Naive thymus-derived CD4-positive, alpha-beta T cell (primary cell): ENCODE data around the gene ADGRG6. TPM values are rescaled to one million over a fixed set of nuclear protein-coding genes. Genes with fewer than 3 reads are reported as not detected.
"Not testable (repeated sequence)": the region's sequence is repeated elsewhere in the genome, so short reads cannot be mapped to it uniquely, and the experiment has no call there.

Source experiments
- ATAC-seq: fragments of 150-1000 bp; cut with Tn5 transposase; 2 replicates; pipeline ENCODE4 v1.10.0; 2021; ENCODE audit warnings: mild to moderate bottlenecking, moderate library complexity
- CTCF ChIA-PET: fragments of 350-600 bp; sonication (Branson Sonifier 250); formaldehyde crosslinking; loops from one replicate; lab custom pipeline; 2021; ENCODE audit warnings: antibody characterized with exemption; lab: Charles Lee
- POLR2A ChIA-PET: fragments of 350-600 bp; sonication (Branson Sonifier 250); formaldehyde crosslinking; loops from one replicate; lab custom pipeline; 2021; ENCODE audit warnings: antibody characterized with exemption, inconsistent platforms; lab: Charles Lee
- DNase-seq, 9 donors: peaks; one replicate each; pipeline versions ENCODE4 v3.0.0 to v3.0.0-alpha.2; 2020 to 2022; ENCODE audit warnings: mixed read lengths in 1 of 9
- H3K27ac ChIP-seq: one replicate; pipeline ENCODE4 v1.7.0; 2013; ENCODE audit warnings: mild to moderate bottlenecking, low read depth, low read length, moderate library complexity
- H3K27me3 ChIP-seq, 2 donors: one replicate each; pipeline ENCODE4 v1.7.0; 2013; ENCODE audit warnings: low read length in 2 of 2, mild to moderate bottlenecking in 2 of 2, moderate library complexity in 2 of 2; ENCODE audit not compliant: control insufficient read depth in 2 of 2, insufficient read depth in 2 of 2
- H3K36me3 ChIP-seq, 3 experiments: 1 replicate in 2 of 3; 2 replicates in 1 of 3; pipeline ENCODE4 v1.7.0; 2013; ENCODE audit warnings: low read length in 3 of 3, mild to moderate bottlenecking in 3 of 3, moderate library complexity in 1 of 3; ENCODE audit not compliant: insufficient read depth in 3 of 3, control insufficient read depth in 2 of 3
- H3K4me1 ChIP-seq, 2 donors: one replicate each; pipeline ENCODE4 v1.7.0; 2013; ENCODE audit warnings: low read length in 2 of 2, mild to moderate bottlenecking in 2 of 2, moderate library complexity in 1 of 2; ENCODE audit not compliant: control insufficient read depth in 2 of 2, insufficient read depth in 2 of 2
- H3K4me3 ChIP-seq: 2 replicates; pipeline ENCODE4 v1.7.0; 2013; ENCODE audit warnings: mild to moderate bottlenecking, low read length
- H3K9me3 ChIP-seq, 3 experiments: 1 replicate in 2 of 3; 2 replicates in 1 of 3; pipeline ENCODE4 v1.7.0; 2013; ENCODE audit warnings: low read length in 3 of 3; ENCODE audit not compliant: control insufficient read depth in 2 of 3
- H3K27ac Mint-ChIP-seq, 9 donors: one replicate each; pipeline ENCODE4 v1.8.0; 2020 to 2022; ENCODE audit warnings: mixed read lengths in 9 of 9, mild to moderate bottlenecking in 8 of 9, moderate library complexity in 5 of 9, inconsistent platforms in 2 of 9
- H3K27me3 Mint-ChIP-seq, 5 donors: one replicate each; pipeline ENCODE4 v1.8.0; 2021 to 2022; ENCODE audit warnings: mixed read lengths in 5 of 5, mild to moderate bottlenecking in 1 of 5
- H3K36me3 Mint-ChIP-seq, 5 donors: one replicate each; pipeline ENCODE4 v1.8.0; 2020 to 2022; ENCODE audit warnings: mixed read lengths in 5 of 5, mild to moderate bottlenecking in 3 of 5, inconsistent platforms in 1 of 5
- H3K4me1 Mint-ChIP-seq, 7 donors: one replicate each; pipeline ENCODE4 v1.8.0; 2020 to 2022; ENCODE audit warnings: mixed read lengths in 7 of 7, mild to moderate bottlenecking in 3 of 7, inconsistent platforms in 1 of 7
- H3K4me3 Mint-ChIP-seq, 10 donors: one replicate each; pipeline ENCODE4 v1.8.0; 2020 to 2022; ENCODE audit warnings: mild to moderate bottlenecking in 10 of 10, mixed read lengths in 10 of 10, moderate library complexity in 6 of 10, inconsistent platforms in 2 of 10
- H3K9me3 Mint-ChIP-seq, 11 donors: one replicate each; pipeline ENCODE4 v1.8.0; 2020 to 2022; ENCODE audit warnings: mixed read lengths in 11 of 11, mild to moderate bottlenecking in 4 of 11, inconsistent platforms in 1 of 11, moderate library complexity in 1 of 11
- intact Hi-C, 2 donors: fragments of 100-400 bp; cut with micrococcal nuclease; formaldehyde crosslinking; loops; one replicate each; pipeline ENCODE4 v1.15.1; 2023
- polyA plus RNA-seq, 2 donors: library from polyadenylated mRNA; unstranded; fragments of 300-500 nt; fragmentation: Illumina TruSeq; gene quantifications; one replicate each; pipeline ENCODE4 v1.2.3, GENCODE V29; 2021
- total RNA-seq, 6 experiments: library from RNA in 5 of 6; stranded (reverse) in 5 of 6; gene quantifications; 1 replicate in 5 of 6; 2 replicates in 1 of 6; pipeline ENCODE4 v1.2.3 and lab custom pipeline; 2021 to 2026

ADGRG6 gene
- total and polyA plus RNA-seq, 7 experiments from 2014 or later = 0.02 to 3.6 (median 0.57) TPM; not detected in 2

DNA sequence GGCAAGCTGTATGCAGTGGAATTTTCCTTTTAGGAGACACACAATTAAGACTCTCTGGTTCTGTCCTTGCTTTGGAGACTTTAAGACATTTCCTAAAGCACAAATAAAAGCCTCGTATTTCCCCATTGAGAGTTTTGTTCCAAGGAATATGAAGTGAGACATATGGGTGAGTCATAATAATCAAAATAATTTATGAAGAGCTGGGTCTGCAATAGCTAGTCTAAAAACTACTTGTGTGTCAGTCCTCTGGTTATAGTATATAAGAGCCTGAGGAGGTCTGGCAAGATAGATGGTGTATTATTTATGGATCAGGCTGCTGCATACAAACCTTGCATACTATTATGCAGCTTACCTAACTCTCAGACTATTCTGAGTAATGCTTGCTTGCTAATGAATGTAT lies 142.6 kb downstream of the ADGRG6 start:
- H3K4me3 ChIP-seq = no peak overlapping the region
- Mint-ChIP-seq H3K27me3 (peaks cover 0 to 9% (median 0%) of the 10 kb centered on the region in 5 donors), H3K9me3 (peaks cover 0 to 3% (median 0%) of the 10 kb centered on the region in 11 donors), H3K4me3 (no peak overlapping the region), H3K27ac (no peak overlapping the region), H3K4me1 (no peaks in the 10 kb centered on the region), H3K36me3 (no peaks in the 10 kb centered on the region)
- no peak overlapping the region for H3K27ac ChIP-seq
- H3K9me3 ChIP-seq = no peaks in the 10 kb centered on the region
- ChIA-PET POLR2A (no interaction called here), CTCF (no interaction called here)
- ATAC-seq (no peak), DNase-seq (no peak)
- no peaks in the 10 kb centered on the region for H3K27me3 ChIP-seq
- H3K4me1 ChIP-seq = no peaks in the 10 kb centered on the region
- no peaks in the 10 kb centered on the region for H3K36me3 ChIP-seq
- intact Hi-C loops = loop anchor here in 1 of 2 donors (5.0 kb wide), 1 partner anchor 47 kb away; no protein-coding TSS in a partner anchor

- no peaks in the 10 kb centered on the region for H3K27me3 ChIP-seq
- POLR2A ChIA-PET = no interaction called here
These were observed 143.1 kb downstream of the ADGRG6 start for GRCh38 chr6:142444881-142445301.

GRCh38 chr6:142446168-142446567 lies 144.4 kb downstream of the ADGRG6 start:
- H3K27ac ChIP-seq = no peak overlapping the region
- H3K27me3 ChIP-seq = no peaks in the 10 kb centered on the region
- peaks cover 0 to 6% (median 0%) of the 10 kb centered on the region in 5 donors for H3K27me3 Mint-ChIP-seq
- no peaks in the 10 kb centered on the region for H3K36me3 Mint-ChIP-seq
- H3K27ac Mint-ChIP-seq = no peak overlapping the region
- H3K4me1 ChIP-seq = no peaks in the 10 kb centered on the region
- ATAC-seq (no peak), DNase-seq (no peak)
- ChIA-PET CTCF (no interaction called here), POLR2A (interaction anchor here (0.6 kb wide), 1 partner anchor 559 kb away, joined by 4 read pairs; no protein-coding TSS in a partner anchor)
- H3K36me3 ChIP-seq = no peaks in the 10 kb centered on the region
- H3K9me3 Mint-ChIP-seq = peaks cover 0 to 3% (median 0%) of the 10 kb centered on the region in 11 donors
- H3K4me1 Mint-ChIP-seq = no peaks in the 10 kb centered on the region
- intact Hi-C loops = no loop called here
- no peak overlapping the region for H3K4me3 Mint-ChIP-seq
- H3K4me3 ChIP-seq = no peak overlapping the region
- H3K9me3 ChIP-seq = no peaks in the 10 kb centered on the region

More at GRCh38 chr6:142444881-142445301, 143.1 kb downstream of the ADGRG6 start:
- Mint-ChIP-seq H3K27ac (no peak overlapping the region), H3K9me3 (peaks cover 0 to 3% (median 0%) of the 10 kb centered on the region in 11 donors), H3K4me1 (no peaks in the 10 kb centered on the region), H3K27me3 (peaks cover 0 to 9% (median 0%) of the 10 kb centered on the region in 5 donors), H3K4me3 (no peak overlapping the region), H3K36me3 (no peaks in the 10 kb centered on the region)
- H3K36me3 ChIP-seq = no peaks in the 10 kb centered on the region
- no peak overlapping the region for H3K4me3 ChIP-seq
- CTCF ChIA-PET = no interaction called here
- DNase-seq (no peak), ATAC-seq (no peak)
- no peaks in the 10 kb centered on the region for H3K4me1 ChIP-seq
- no peak overlapping the region for H3K27ac ChIP-seq
- H3K9me3 ChIP-seq = no peaks in the 10 kb centered on the region
- intact Hi-C loops = loop anchor here in 1 of 2 donors (5.0 kb wide), 1 partner anchor 48 kb away; no protein-coding TSS in a partner anchor

GRCh38 chr6:142446576-142446975 lies 144.8 kb downstream of the ADGRG6 start:
- H3K4me3 Mint-ChIP-seq = no peak overlapping the region
- H3K4me1 Mint-ChIP-seq = no peaks in the 10 kb centered on the region
- Histone ChIP-seq H3K4me1 (no peaks in the 10 kb centered on the region), H3K27ac (no peak overlapping the region), H3K27me3 (no peaks in the 10 kb centered on the region), H3K9me3 (no peaks in the 10 kb centered on the region), H3K4me3 (no peak overlapping the region), H3K36me3 (no peaks in the 10 kb centered on the region)
- CTCF ChIA-PET = no interaction called here
- H3K27ac Mint-ChIP-seq = no peak overlapping the region
- ATAC-seq (no peak), DNase-seq (no peak)
- peaks cover 0 to 5% (median 0%) of the 10 kb centered on the region in 5 donors for H3K27me3 Mint-ChIP-seq
- H3K9me3 Mint-ChIP-seq = peaks cover 0 to 3% (median 0%) of the 10 kb centered on the region in 11 donors
- no peaks in the 10 kb centered on the region for H3K36me3 Mint-ChIP-seq
- intact Hi-C loops = no loop called here
- POLR2A ChIA-PET = no interaction called here

DNA sequence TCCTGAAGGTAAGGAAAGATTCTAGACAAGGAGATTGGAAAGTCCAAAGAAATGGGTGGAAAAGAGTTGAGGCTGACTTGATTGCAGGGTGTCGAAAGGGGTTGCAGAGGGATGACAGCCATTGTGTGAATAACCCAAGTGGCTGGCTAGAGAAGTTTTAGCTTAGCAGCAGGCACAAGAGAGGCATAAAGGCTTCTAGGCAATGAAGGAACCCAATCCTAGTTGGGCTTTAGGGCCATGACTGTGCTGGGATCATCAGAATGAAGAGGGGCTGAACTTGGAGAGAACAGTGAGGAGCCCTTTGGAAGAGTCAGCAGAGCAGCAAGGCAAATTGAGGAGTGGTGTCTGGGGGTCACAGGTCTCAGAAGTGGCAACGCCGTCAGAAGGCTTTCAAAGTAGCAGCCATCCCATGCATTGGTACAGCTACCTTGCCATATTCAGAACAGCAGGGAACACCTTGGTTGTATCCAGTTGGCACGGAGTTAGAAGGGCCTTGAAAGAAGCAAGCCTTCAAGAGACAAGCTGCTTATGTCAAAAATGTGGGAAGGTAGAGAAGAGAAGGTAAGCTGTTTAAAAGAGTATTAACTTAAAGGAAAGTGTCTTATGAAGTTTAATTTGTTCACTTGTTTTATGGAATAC lies 146.4 kb downstream of the ADGRG6 start:
- DNase-seq (no peak), ATAC-seq (no peak)
- Histone ChIP-seq H3K4me3 (no peak overlapping the region), H3K36me3 (no peaks in the 10 kb centered on the region), H3K9me3 (no peaks in the 10 kb centered on the region), H3K27ac (no peak overlapping the region), H3K4me1 (no peaks in the 10 kb centered on the region), H3K27me3 (no peaks in the 10 kb centered on the region)
- peak overlapping the region in 1 of 9 donors; percentile 0 for H3K27ac Mint-ChIP-seq
- no peaks in the 10 kb centered on the region for H3K36me3 Mint-ChIP-seq
- H3K4me3 Mint-ChIP-seq = no peak overlapping the region
- peaks cover 0 to 8% (median 0%) of the 10 kb centered on the region in 5 donors for H3K27me3 Mint-ChIP-seq
- intact Hi-C loops = no loop called here
- H3K9me3 Mint-ChIP-seq = peaks cover 0 to 3% (median 0%) of the 10 kb centered on the region in 11 donors
- no peaks in the 10 kb centered on the region for H3K4me1 Mint-ChIP-seq
- POLR2A ChIA-PET = no interaction called here
- CTCF ChIA-PET = interaction anchor here (0.7 kb wide), 2 partner anchors 134 to 389 kb away, joined by 3 read pairs; no protein-coding TSS in a partner anchor

DNA sequence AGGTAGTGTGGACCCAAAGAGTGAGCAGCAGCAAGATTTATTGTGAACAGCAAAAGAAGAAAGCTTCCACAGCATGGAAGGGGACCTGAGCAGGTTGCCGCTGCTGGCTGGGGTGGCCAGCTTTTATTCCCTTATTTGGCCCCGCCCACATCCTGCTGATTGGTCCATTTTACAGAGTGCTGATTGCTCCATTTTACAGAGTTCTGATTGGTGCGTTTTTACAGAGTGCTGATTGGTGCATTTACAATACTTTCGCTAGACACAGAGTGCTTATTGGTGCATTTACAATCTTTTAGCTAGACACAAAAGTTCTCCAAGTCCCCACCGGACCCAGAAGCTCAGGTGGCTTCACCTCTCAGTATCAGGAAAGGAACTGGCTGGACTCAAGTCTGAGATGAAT lies 149.0 kb downstream of the ADGRG6 start:
- H3K27me3 ChIP-seq, DNase-seq, H3K9me3 Mint-ChIP-seq, H3K36me3 Mint-ChIP-seq, H3K36me3 ChIP-seq, intact Hi-C loops, H3K27ac Mint-ChIP-seq, ATAC-seq, H3K9me3 ChIP-seq, H3K27me3 Mint-ChIP-seq, H3K4me3 Mint-ChIP-seq, H3K27ac ChIP-seq, H3K4me1 ChIP-seq, CTCF ChIA-PET, POLR2A ChIA-PET, H3K4me1 Mint-ChIP-seq, H3K4me3 ChIP-seq: not testable (repeated sequence)

DNA sequence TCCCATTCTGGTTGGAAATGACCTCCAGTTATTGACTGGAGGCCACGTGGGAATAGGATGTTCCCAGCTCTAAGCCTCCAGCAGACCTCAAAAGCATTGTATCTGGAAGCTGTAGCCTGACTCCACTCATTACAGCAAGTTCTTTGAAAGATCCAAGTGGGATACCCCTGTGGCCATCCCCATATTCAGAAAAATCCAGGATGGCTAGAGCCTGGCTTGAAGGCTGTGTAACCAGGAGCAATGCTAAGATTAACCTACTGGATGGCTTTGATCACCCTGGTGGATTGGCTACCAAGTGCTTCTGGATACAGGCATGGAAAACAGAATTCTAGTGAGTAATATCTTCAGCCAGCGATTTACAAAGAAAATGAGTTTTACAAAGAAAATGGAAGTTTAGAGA lies 151.2 kb downstream of the ADGRG6 start:
- no peak for DNase-seq
- Mint-ChIP-seq H3K4me1 (no peaks in the 10 kb centered on the region), H3K4me3 (no peak overlapping the region), H3K27ac (no peak overlapping the region), H3K27me3 (peaks cover 0 to 7% (median 0%) of the 10 kb centered on the region in 5 donors), H3K36me3 (no peaks in the 10 kb centered on the region), H3K9me3 (peaks cover 0 to 2% (median 0%) of the 10 kb centered on the region in 11 donors)
- Histone ChIP-seq H3K4me1 (no peaks in the 10 kb centered on the region), H3K27me3 (no peaks in the 10 kb centered on the region), H3K4me3 (no peak overlapping the region), H3K36me3 (no peaks in the 10 kb centered on the region), H3K9me3 (no peaks in the 10 kb centered on the region), H3K27ac (no peak overlapping the region)
- ATAC-seq = no peak
- POLR2A ChIA-PET = no interaction called here
- intact Hi-C loops = no loop called here
- CTCF ChIA-PET = no interaction called here
